GM12891 (cell line): ENCODE measurements around the gene CAPN5.

Source experiments
- POLR2A ChIP-seq: IDR thresholded peaks from 2 replicates; pipeline ENCODE4 v1.6.1; 2011; ENCODE audit warnings: low read depth, low read length, control low read depth
- POLR2AphosphoS5 ChIP-seq: IDR thresholded peaks from 2 replicates; pipeline ENCODE4 v1.6.1; 2011; ENCODE audit warnings: low read depth, low read length, control low read depth
- TAF1 ChIP-seq: IDR thresholded peaks from 2 replicates; pipeline ENCODE4 v1.6.1; 2011; ENCODE audit warnings: low read depth, low read length, control low read depth

DNA sequence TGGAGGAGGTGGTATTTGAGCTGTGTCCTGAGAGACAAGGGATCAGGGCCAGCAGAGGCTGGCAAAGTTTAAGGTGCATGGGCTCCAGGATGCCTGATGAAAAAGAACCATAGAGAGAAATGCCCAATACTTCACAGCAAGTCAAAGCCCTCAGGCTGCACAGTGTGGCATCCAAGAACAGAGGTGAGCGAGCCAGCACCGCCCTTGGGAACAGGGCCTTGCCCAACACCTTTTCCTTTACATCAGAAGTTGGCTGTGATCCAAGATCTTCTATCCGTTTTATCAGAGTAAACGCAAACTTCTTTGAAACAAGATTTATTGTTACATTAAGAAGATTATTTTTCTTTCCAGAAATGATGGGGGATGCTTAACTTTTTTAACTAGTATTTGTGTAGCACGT, 31.2 kb upstream of the CAPN5 start:
- no peak for TF ChIP-seq POLR2A
- no peak for TF ChIP-seq POLR2AphosphoS5
- no peak for TF ChIP-seq TAF1
